ENCODE data around the gene IL36B. TPM values are rescaled to one million over a fixed set of nuclear protein-coding genes. Genes with fewer than 3 reads are reported as not detected.

IL36B gene
- total RNA-seq, 1 donor from 2014 or later = not detected

DNA sequence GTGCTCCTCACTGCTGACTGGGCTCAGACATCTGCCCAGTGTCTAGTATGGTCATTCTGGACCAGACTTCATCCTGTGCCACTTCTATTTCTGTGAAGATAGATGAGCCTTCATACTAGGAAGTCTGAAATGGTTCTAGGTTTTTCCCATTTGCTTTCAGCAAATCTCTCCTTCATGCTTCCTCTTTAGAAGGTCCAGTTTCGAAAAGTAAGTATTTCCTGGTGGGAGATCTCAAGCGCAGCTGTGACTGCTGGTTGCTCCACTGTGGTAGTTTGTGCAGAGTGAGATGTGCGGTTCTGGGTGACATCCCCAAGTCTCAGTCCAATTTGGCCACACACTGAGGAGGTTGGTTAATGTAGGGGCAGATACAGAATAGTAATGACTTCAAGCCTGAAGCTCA, 14.4 kb downstream of the IL36B start:
- intact Hi-C loops (cut with DNase I) = no loop called here
- H3K4me3 ChIP-seq = no peak overlapping the region
- H3K36me3 ChIP-seq = no peaks in the 10 kb centered on the region
- no peaks in the 10 kb centered on the region for H3K9me3 ChIP-seq
- no peak overlapping the region for H3K27ac ChIP-seq
- TF ChIP-seq, protein P1, sequence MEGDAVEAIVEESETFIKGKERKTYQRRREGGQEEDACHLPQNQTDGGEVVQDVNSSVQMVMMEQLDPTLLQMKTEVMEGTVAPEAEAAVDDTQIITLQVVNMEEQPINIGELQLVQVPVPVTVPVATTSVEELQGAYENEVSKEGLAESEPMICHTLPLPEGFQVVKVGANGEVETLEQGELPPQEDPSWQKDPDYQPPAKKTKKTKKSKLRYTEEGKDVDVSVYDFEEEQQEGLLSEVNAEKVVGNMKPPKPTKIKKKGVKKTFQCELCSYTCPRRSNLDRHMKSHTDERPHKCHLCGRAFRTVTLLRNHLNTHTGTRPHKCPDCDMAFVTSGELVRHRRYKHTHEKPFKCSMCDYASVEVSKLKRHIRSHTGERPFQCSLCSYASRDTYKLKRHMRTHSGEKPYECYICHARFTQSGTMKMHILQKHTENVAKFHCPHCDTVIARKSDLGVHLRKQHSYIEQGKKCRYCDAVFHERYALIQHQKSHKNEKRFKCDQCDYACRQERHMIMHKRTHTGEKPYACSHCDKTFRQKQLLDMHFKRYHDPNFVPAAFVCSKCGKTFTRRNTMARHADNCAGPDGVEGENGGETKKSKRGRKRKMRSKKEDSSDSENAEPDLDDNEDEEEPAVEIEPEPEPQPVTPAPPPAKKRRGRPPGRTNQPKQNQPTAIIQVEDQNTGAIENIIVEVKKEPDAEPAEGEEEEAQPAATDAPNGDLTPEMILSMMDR (IDR thresholded peaks at IDR 0.05) = no peak
- H3K27me3 ChIP-seq = no peaks in the 10 kb centered on the region
- DNase-seq (ENCODE audit: low spot score in 2 of 2) = no peak
- H3K4me1 ChIP-seq = no peaks in the 10 kb centered on the region

DNA sequence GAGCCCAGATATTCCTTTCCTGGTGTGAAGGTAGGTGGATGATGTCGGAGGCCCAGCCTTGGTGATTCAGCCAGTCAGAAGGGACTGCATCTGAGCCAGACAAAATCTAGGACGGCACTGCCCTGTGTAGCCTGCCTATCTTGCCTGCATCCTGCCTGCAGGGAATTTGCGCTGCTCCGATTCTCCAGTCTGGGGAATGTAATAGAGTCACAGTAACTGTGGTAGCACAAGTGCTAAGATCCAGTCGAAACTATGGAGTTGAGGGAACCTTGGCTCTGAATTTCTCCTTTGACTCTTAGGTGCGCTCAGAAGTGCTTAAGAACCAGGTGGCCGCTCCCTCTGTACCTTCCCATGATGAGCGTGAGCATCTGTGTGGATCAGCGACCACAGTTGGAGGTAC, 15.9 kb downstream of the IL36B start:
- DNase-seq (ENCODE audit: low spot score in 2 of 2) = no peak

DNA sequence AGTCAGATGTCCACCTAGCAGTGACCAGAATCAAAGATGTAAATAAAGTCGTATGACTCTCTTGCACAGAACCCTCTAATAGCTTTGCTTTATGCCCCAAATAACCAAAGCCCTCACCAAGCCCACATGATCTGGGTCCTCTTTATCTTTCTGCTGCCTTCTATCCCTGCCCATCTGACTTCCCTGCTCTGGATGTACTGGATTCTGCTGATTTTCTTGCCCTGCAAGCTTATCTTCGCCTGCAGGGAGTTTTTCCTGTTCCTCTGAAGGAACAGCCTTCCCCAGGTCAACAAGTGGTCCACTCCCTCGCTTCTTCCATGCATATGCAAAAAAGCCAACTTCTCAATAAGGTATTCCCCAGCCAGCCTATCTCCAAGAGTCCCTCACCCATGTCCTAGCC, 18.7 kb downstream of the IL36B start:
- DNase-seq (ENCODE audit: low spot score in 2 of 2) = no peak
- Histone ChIP-seq H3K27ac (no peak overlapping the region), H3K27me3 (no peaks in the 10 kb centered on the region), H3K4me1 (no peaks in the 10 kb centered on the region), H3K9me3 (no peaks in the 10 kb centered on the region), H3K4me3 (no peak overlapping the region), H3K36me3 (no peaks in the 10 kb centered on the region)
- TF ChIP-seq, protein P1 (IDR thresholded peaks at IDR 0.05) = no peak
- intact Hi-C loops (cut with DNase I) = no loop called here

More for the DNA sequence above, 15.9 kb downstream of the IL36B start:
- TF ChIP-seq, protein P1 (IDR thresholded peaks at IDR 0.05) = no peak
- Histone ChIP-seq H3K27me3 (no peaks in the 10 kb centered on the region), H3K4me3 (no peak overlapping the region), H3K4me1 (no peaks in the 10 kb centered on the region), H3K9me3 (no peaks in the 10 kb centered on the region), H3K36me3 (no peaks in the 10 kb centered on the region), H3K27ac (no peak overlapping the region)
- intact Hi-C loops (cut with DNase I) = no loop called here

DNA sequence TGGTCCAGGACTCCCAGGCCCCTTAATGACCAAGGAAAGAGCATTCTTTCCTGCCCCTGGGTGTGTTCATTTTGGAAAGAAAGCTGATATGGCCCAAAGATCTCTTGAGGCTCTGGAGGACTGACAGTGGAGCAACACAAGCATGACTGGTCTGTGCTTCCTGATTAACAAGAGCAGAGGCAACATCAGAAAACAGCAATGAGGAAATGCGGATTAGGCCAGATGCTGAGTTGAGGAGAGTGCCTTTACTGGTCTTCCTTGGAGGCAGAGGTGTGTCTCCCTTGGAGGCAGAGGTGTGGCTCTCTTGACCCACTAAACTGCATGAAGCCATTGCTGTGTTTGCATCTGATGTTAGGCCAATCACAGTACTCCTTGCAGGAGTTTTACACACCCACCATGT, 19.9 kb downstream of the IL36B start:
- H3K4me3 ChIP-seq = no peak overlapping the region
- H3K9me3 ChIP-seq = no peaks in the 10 kb centered on the region
- H3K4me1 ChIP-seq = no peaks in the 10 kb centered on the region
- no peak overlapping the region for H3K27ac ChIP-seq
- no peak for DNase-seq (ENCODE audit: low spot score in 2 of 2)
- TF ChIP-seq, protein P1 (IDR thresholded peaks at IDR 0.05) = no peak
- no peaks in the 10 kb centered on the region for H3K27me3 ChIP-seq
- no peaks in the 10 kb centered on the region for H3K36me3 ChIP-seq
- intact Hi-C loops (cut with DNase I) = no loop called here

DNA sequence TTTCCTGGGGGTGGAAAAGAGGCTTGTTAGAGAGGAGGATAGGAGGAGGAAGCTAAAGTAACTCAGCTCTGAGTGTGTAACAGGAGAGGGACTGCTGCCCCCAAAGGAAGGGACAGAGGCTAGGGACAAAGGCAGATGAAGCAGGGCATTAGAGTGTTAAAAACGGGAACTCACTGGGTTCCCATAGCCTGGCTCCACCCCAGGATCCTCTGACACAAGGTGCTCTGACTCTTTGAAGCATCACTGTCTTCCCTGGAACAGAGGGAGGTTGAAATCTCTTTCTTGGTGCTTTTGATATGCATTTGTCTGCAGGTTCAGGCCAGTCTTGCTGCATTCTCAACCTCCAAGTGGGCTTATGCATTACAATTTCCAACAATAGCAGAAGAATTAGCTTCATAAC, 24.6 kb downstream of the IL36B start:
- Histone ChIP-seq H3K36me3 (no peaks in the 10 kb centered on the region), H3K4me3 (no peak overlapping the region), H3K9me3 (no peaks in the 10 kb centered on the region), H3K27ac (no peak overlapping the region), H3K4me1 (no peaks in the 10 kb centered on the region), H3K27me3 (no peaks in the 10 kb centered on the region)
- DNase-seq (ENCODE audit: low spot score in 2 of 2) = no peak
- TF ChIP-seq, protein P1 (IDR thresholded peaks at IDR 0.05) = no peak
- intact Hi-C loops (cut with DNase I) = no loop called here

DNA sequence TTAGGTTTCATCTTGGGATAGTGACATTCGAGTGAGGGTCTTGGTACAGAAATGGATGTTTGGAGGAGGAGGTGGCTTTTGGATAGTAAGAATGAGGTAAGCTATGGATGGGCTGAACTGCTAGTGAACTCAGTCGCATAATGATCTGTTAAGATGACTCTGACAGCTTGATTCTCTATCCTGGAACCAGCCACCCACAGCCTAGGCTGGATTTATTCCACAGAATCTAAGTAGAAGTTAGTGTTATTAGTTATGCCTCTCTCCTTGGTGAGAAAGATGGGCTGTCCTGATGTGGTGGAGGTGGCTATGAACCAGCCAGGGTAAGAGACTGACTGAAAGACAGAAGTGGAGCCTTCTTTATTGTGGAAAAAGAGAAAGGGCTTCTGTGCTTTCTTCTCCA, 25.0 kb downstream of the IL36B start:
- Histone ChIP-seq H3K36me3 (no peaks in the 10 kb centered on the region), H3K4me3 (no peak overlapping the region), H3K9me3 (no peaks in the 10 kb centered on the region), H3K27me3 (no peaks in the 10 kb centered on the region), H3K27ac (no peak overlapping the region), H3K4me1 (no peaks in the 10 kb centered on the region)
- TF ChIP-seq, protein P1 (IDR thresholded peaks at IDR 0.05) = no peak
- DNase-seq (ENCODE audit: low spot score in 2 of 2) = no peak
- intact Hi-C loops (cut with DNase I) = no loop called here
